Muscle of back (tissue), 11 donors: ENCODE measurements around the gene MVB12B. TPM values are rescaled to one million over a fixed set of nuclear protein-coding genes. Genes with fewer than 3 reads are reported as not detected.

Experiments
- DNase-seq, 3 donors: peaks; one replicate each; pipeline versions ENCODE4 v3.0.0 to v3.0.0-alpha.2; 2013
- polyA plus RNA-seq, 10 donors: library from polyadenylated mRNA; unstranded; fragments of 120-200 nt; gene quantifications; one replicate each; pipeline ENCODE4 v1.2.1, GENCODE V29; 2013; ENCODE audit not compliant: insufficient read length in 10 of 10

MVB12B gene
- polyA plus RNA-seq, 10 donors = 13.3 to 18.1 (median 15.2) TPM

- DNase-seq = no peak
Observed at GRCh38 chr9:126451316-126451885, 124.8 kb downstream of the MVB12B start.

DNA sequence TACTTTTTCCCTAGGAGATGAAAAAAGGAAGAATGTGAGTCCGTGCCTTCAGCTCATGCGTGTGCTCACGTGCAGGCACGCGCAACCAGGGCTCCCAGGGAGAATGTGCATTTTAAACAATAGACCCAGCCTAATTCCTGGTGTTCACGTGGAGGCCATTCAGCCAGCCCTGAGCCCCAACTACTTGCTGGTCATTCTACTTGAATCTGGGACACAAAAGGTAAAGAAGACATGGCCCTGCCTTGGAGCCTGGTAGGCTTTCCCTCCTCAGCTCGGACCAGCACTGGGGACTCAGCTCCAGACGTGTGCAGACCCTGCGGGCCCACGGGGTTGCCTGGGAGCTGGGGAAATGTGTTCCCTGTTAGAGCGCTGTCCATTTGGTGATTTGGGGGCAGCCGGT lies 125.5 kb downstream of the MVB12B start:
- DNase-seq = no peak

DNA sequence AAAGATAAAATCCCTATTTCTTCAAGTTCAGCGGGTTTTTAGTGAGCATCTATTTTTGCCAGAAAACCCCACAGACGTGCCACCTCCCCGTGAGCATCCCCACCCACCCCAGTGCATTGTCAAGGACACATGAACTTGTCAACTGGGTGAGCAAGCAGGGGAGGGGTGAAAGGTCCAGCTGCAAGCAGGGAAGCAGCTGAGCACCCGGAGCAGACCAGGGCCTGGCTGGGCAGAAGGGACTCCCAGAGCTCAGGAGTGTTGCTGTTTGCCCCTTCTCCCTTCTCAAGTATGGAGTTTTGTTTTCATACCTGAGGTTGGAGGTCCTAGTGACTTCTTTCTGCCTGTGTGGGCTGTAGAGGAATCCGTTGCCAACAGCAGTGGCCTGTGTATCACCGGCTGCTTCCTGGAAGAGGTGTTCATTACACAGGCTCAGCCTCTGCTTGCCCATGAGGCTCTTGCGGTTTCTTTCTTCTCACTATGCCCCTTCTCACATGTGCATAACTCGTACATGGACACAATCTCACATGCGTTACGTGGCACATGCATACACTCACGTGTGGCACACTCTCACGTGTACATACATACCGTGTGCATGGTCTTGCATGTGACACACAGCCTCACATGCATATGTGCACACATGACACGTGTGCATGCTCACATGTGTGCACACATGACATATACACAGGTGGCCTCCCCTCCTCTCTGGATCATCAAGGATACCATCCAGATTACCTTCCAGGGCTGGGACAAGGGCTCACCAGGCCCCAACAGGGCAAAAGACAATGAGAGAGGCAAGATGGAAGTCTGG lies 126.7 kb downstream of the MVB12B start:
- DNase-seq = no peak

DNA sequence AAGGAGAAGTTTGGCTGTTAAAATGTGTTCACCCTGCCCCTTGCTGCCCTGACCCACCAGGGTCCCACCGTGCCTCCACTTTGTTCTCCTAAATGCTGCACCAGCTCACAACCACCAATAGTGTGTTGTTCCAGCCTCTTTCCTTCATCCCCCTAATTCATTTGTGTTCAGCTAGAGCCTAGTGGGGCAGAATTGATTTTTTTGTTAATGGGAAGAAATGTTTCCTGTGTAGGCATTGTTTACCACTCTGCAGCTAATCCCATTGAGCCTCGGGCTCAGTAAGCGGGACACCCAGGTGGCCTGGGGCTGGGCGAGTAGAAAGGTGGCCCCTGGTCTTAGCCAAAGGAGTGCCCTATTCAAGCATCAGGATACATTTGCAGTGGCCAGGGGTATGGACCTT lies 127.6 kb downstream of the MVB12B start:
- DNase-seq = no peak

- DNase-seq = no peak
Observed at GRCh38 chr9:126454795-126455194, 128.2 kb downstream of the MVB12B start.

GRCh38 chr9:126456441-126457174 lies 130.0 kb downstream of the MVB12B start:
- DNase-seq = peak; percentile 30 to 84 (median 67)

DNA sequence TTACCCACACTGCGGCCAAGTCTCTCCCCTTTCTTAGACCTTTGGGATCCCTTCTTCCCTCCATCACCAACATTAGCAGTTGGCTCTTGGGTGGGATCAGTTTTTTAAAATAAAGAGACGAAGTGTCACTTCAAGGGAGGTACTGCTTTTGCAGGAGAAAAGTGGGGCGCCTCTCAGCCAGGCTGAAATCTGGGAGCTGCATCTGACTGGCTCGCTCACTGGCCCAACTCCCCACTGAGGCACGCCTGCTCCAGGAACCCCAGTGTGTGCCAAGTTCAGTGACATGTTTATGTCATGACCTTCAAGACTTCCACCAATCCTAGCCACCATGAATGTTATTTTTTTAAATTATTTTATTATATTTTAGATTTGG lies 130.5 kb downstream of the MVB12B start:
- DNase-seq = no peak

DNA sequence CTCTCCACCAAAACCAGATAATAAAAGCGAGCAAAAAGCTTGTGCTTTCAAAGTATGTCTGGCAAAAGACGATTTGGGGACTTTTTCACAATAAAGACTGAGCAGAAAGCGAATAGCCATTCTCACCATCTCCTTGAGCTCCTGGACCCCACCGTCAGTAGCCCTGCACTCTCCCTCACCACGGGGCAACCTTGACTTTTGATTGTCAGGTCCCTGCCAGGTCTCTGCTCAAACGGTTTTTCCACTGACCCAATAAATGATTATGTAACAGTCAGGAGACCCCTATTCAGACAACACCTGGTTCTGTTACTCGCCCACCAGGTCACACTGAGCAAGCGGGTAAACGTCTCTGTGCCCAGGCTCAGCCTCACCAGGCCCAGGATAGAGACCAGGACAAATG lies 131.3 kb downstream of the MVB12B start:
- DNase-seq = no peak

DNA sequence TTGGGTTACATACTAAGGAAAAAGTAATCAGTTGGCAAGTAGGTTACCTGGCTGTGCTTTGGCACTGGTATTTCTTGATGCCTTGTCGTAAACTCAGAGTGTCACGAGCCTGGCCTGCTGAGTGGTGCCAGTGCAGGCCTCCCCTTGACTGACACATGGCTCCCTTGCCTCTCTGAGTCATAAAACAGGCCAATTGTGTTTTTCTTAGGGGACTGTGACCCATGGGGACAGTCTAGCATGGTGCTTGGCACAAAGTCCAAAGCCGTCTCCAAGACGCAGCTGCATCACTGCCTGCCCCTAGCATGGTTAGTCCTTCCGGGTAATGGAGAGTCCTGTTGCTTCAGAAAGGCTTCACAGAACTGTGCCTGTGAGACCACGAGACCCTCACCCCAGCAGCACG lies 132.5 kb downstream of the MVB12B start:
- DNase-seq = no peak

DNA sequence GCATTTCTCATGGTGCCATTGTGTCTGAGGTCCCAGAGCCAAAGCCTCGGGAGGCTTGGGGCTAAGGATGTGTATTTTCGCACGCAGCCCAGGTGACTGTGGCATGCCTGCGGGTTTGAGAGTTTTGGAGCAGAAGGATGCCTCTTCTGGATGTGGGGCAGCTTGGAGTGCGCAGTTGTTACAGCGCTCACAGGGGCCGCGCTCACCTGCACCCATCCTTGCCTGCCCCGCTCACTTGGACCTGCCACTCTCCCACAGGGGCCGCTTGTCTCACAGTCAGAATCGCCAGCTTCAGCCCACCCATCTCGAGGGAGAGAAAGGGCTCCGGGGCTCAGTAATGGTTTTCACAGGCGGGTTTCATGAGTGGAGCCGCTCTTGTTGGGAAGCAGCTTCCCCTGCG lies 132.9 kb downstream of the MVB12B start:
- DNase-seq = no peak

DNA sequence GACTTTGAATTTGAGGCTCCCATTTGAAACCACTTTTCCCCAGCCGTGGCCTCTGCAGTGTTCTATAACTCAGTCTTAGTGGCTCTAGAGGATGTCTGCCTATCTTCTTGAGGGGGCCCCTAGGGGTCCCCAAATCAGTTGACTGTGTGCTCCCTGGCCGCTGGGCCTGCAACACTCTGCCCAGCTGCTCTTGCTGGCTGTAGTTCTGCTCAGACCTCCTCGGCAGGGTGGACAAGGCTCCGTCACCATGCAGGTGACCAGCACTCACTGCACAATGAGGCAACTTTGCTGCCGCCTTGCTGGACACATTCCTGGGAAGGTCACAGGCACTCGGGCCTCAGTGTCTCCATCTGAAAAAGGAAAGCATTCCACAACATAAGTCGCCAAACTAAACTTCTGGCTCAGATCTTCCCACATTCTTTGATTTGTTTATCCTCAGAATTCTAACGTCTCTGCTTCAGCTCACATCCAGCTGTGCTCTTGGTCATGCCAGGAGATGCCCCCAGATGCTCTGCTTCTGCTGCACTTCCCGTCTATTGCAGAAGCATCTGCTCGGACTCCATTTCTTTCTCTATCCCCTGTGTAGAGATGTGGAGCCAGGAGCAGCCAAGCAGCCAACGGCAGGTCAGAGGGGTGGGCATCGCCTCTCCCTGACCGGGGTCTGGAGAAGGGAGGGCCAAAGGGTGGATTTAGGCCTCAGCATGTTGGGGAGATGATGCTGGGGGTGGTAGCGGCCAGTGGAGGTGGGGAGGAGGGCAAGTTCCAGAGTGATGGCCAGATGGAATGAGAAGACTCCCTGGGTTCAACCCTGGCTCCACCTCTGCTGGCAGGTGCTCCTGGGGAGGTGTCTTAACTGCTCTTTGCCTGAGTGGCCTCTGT lies 133.6 kb downstream of the MVB12B start:
- DNase-seq = no peak

DNA sequence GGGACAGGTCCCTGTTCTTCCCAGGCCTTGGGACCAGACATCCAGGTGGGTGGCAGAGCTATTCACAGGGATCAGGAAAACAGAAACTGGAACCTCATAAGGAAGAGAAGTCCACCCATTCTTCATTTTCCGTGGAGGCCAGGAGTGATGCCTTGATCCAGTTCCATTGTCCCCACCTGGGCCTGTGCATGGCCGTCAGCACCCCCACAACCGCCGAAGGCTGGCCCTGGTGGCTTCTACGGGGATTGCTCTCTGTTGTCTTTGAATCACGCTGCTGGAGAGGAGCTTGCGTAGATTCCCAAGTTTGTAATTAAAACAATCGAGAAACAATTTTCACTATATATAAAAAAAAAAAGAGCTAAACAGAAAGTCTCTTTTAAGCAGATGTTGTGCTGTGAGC lies 134.4 kb downstream of the MVB12B start:
- no peak for DNase-seq

- DNase-seq = no peak
Observed at GRCh38 chr9:126461608-126462007, 135.0 kb downstream of the MVB12B start.

DNA sequence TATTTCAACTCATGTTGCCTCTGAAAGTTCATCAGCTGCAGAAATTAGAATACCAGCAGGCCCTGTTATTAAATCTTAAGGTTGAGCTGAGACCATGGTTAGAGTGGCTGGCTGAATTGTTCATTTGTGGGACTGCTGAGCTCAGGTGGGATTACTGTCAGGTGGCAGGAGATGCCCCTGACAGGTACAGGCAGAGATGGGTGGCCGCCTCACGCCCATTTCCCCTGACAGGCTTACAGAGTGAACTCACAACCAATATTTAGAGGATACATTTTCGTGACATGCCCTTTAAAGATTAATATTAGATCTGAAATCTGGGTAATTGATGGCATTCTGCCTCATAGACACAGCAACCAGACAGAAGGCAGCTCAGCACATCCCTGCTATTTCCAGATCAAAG lies 136.0 kb downstream of the MVB12B start:
- DNase-seq = no peak

GRCh38 chr9:126463426-126463825 lies 136.8 kb downstream of the MVB12B start:
- DNase-seq = no peak

GRCh38 chr9:126464694-126465441 lies 138.2 kb downstream of the MVB12B start:
- DNase-seq = no peak

GRCh38 chr9:126465977-126466376 lies 139.3 kb downstream of the MVB12B start:
- no peak for DNase-seq

DNA sequence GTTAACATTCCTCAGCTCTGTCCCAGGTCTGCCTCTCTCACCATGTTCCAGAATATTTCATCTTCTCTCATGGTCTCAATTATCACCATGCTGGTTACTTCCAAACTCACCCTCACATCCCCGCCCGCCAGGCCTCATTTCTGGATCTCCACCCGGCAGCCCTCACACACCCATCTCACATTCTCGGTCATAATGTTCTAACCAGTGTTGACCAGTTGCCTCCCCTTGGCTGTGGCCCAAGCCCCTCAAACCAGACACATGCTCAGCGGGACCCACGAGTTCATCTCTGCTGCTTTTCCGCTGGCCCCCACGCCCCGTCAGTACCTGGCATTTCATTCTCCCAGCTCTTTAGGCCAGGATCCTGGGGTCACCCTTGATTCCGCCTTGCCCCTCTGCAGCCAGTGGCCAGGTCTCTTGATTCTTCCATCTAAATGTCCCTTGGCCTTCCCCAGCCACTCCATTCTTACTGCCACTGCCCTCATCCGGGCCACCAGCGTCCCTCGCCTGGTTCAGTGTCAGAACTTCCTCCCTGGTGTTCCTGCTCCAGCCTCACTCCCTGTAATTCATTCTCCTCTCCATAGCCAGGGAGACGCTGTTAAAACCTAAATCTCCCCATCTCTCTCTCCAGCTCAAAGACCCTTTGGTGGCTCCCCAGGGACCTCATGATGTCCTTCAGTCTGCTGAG lies 141.7 kb downstream of the MVB12B start:
- no peak for DNase-seq

DNA sequence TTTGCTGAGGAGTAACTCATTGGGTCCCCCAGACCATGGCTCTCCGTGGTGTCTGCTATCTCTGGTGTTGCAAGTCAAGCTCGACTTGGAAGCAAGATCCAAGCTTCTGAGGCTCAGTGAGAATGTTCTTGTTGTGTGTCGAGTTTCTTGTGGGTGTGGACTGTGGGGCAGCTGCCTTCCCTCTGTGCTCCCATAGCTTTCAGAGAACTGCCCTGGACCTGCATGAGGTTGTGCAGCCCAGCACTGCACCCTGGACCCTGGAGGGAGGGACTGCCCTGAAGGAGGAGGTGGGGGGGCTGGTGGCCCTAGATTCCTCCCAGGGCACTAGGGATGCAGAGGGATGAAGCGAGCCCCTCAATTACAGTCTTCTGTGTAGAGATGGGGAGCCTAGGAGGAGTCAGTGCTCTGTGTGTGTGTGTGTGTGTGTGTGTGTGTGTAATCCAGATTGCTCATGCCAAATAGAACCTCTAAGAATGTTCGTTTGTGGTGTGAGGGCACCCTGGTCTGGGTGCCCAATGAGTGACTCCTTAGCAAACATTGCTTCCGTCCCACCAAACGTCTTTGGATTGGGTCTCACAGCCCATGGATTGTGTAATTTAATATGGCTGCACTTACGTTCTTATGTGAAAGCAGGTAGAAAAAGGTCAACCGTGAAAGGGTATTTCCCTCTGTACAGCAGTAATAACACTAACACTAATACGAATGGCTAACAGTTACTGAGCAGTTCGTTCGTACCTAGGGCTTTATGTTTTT lies 143.8 kb downstream of the MVB12B start:
- no peak for DNase-seq

GRCh38 chr9:126471084-126471624 lies 144.5 kb downstream of the MVB12B start:
- peak; percentile 44 to 68 (median 45) for DNase-seq
